ENCODE data around the gene IGFBP3.
A peak's percentile ranks its signal among the peaks of the same experiment; 100 is the strongest.

Gene IGFBP3

DNA sequence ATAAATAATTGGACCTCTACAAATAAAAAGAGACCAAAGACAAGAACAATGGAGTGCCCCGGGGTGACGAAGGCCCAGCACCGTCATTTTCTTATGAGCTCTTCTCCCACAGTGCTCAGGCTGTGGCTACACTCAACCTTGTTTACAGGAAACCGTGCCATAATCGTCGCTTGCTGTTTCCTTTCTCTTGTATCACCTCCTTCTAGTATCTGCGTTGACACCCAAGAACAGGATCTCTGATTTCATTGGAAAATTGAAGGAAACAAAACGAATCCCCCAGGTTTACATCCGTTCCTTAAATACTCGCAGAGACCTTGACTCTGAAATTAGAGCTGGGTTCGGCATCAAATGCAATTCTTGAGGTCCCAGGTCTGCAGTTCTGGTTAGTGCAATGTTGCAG is 1.7 kb upstream of the IGFBP3 start:
- Histone ChIP-seq H3K4me1 (peaks cover 0 to 66% (median 51%) of the 10 kb centered on the region in 4 donors), H3K4me3 (peak overlapping the region; percentile 64 to 67), H3K9me3 (no peaks in the 10 kb centered on the region), H3K36me3 (no peaks in the 10 kb centered on the region), H3K27me3 (no peaks in the 10 kb centered on the region), H3K27ac (peak overlapping the region; percentile 73 to 74)
- TF ChIP-seq, protein P1, sequence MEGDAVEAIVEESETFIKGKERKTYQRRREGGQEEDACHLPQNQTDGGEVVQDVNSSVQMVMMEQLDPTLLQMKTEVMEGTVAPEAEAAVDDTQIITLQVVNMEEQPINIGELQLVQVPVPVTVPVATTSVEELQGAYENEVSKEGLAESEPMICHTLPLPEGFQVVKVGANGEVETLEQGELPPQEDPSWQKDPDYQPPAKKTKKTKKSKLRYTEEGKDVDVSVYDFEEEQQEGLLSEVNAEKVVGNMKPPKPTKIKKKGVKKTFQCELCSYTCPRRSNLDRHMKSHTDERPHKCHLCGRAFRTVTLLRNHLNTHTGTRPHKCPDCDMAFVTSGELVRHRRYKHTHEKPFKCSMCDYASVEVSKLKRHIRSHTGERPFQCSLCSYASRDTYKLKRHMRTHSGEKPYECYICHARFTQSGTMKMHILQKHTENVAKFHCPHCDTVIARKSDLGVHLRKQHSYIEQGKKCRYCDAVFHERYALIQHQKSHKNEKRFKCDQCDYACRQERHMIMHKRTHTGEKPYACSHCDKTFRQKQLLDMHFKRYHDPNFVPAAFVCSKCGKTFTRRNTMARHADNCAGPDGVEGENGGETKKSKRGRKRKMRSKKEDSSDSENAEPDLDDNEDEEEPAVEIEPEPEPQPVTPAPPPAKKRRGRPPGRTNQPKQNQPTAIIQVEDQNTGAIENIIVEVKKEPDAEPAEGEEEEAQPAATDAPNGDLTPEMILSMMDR (IDR thresholded peaks at IDR 0.05): no peak
- intact Hi-C loops (cut with DNase I; ENCODE audit: low total_unique reads): loop anchor here (2.0 to 5.0 kb wide), 4 partner anchors 430 to 1329 kb away; no protein-coding TSS in a partner anchor
- DNase-seq: no peak

DNA sequence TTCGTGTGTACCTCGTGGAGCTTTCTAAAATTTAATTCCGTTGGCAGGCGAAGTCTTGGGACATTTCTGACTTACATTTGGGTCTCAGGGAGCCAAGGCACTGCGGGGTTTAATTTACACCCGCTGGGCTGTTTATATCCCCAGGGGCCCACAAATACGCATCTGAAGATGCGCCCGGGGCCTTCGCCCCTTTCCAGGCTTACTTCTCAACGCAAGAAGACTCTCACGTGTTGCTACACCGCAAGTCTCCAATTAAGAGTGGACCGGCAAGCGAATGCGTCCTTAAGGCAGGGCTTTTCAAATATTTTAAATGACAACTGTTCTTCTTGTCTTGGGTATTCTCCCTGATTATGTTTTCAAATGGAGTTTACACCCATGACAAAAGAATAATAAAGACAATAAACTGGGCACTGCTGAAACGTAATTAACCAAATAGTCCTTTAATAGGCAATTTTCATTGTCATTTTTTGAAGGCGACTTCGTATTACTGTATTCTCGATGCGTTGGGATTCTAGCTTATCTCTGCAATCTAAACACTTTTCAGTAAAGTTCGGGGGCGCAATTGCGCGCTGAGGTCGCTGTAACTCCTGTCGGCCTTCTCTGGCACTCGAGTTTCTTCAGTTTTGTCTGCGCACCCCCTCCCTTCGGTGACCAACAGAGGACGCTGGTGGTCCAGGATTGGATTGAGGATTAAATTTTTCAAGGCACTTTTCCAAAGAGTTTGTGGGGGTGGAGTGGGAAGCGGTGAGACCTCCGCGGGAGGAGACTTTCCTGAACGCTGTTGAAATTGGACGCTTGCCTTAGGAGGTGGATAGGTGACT is 837 bp upstream of the IGFBP3 start:
- peak; percentile 70 to 85 for DNase-seq
- peak overlapping the region; percentile 73 to 74 for H3K27ac ChIP-seq
- H3K36me3 ChIP-seq: peaks cover 0 to 3% (median 3%) of the 10 kb centered on the region in 3 donors
- H3K4me1 ChIP-seq: peaks cover 0 to 70% (median 57%) of the 10 kb centered on the region in 4 donors
- intact Hi-C loops (cut with DNase I; ENCODE audit: low total_unique reads): loop anchor here (2.0 to 5.0 kb wide), 4 partner anchors 431 to 1330 kb away; no protein-coding TSS in a partner anchor
- no peaks in the 10 kb centered on the region for H3K9me3 ChIP-seq
- H3K4me3 ChIP-seq: peak overlapping the region; percentile 64 to 67
- TF ChIP-seq, protein P1 (IDR thresholded peaks at IDR 0.05): peak; percentile 95 to 97
- no peaks in the 10 kb centered on the region for H3K27me3 ChIP-seq

DNA sequence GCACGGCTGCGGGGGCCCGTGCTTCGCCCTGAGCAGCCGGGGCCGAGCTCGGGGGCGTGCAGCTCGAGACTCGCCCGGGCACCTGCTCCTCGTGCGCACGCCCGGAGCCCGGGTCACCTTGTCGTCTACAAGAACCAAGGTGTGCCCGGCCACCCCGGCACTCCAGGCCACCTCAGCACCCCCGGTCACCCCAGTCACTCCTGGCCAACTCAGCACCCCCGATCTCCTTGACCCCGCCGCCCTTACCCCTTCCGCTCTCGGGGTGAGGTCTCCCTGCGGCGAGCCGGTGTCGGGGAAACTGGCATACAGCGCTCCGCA is 268 bp upstream of the IGFBP3 start:
- peak in 1 of 2 donors; percentile 75 for DNase-seq
- peak overlapping the region; percentile 64 to 67 for H3K4me3 ChIP-seq
- intact Hi-C loops (cut with DNase I; ENCODE audit: low total_unique reads): loop anchor here (5.0 kb wide), 2 partner anchors 831 to 1331 kb away; no protein-coding TSS in a partner anchor
- TF ChIP-seq, protein P1 (IDR thresholded peaks at IDR 0.05): no peak
- no peaks in the 10 kb centered on the region for H3K27me3 ChIP-seq
- H3K4me1 ChIP-seq: peaks cover 0 to 70% (median 57%) of the 10 kb centered on the region in 4 donors
- H3K36me3 ChIP-seq: peaks cover 2 to 9% (median 9%) of the 10 kb centered on the region in 3 donors
- no peaks in the 10 kb centered on the region for H3K9me3 ChIP-seq
- H3K27ac ChIP-seq: peak overlapping the region; percentile 73 to 74

DNA sequence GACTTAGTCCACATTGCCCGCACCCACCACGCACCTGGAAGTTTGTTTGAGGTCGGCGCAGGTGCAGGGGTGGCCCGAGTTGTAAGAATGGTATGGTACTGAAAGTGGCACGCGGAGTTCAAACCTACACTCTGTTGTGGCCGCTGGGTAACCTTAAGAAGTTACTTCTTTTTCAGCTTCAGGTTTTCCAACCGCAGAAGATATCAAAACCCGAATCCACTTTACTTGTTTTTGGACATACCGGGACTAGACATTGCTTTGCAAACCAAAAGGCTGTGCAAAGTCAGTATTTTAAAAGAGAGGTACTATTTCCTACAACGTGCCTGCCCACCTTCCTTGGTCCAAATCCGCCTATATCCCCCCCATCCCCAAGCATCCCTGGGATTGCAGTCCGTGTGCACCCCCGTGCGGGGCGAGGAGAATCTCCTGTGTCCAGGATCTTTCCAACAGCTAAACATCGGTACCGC is 1.0 kb downstream of the IGFBP3 start:
- TF ChIP-seq, protein P1 (IDR thresholded peaks at IDR 0.05): no peak
- Histone ChIP-seq H3K27me3 (no peaks in the 10 kb centered on the region), H3K4me1 (peaks cover 0 to 70% (median 57%) of the 10 kb centered on the region in 4 donors), H3K9me3 (no peaks in the 10 kb centered on the region), H3K4me3 (peak overlapping the region; percentile 64 to 67), H3K36me3 (peaks cover 15 to 22% (median 20%) of the 10 kb centered on the region in 3 donors), H3K27ac (peak overlapping the region; percentile 67 to 73)
- intact Hi-C loops (cut with DNase I; ENCODE audit: low total_unique reads): loop anchor here (5.0 kb wide), 3 partner anchors 832 to 1332 kb away; no protein-coding TSS in a partner anchor
- DNase-seq: no peak

DNA sequence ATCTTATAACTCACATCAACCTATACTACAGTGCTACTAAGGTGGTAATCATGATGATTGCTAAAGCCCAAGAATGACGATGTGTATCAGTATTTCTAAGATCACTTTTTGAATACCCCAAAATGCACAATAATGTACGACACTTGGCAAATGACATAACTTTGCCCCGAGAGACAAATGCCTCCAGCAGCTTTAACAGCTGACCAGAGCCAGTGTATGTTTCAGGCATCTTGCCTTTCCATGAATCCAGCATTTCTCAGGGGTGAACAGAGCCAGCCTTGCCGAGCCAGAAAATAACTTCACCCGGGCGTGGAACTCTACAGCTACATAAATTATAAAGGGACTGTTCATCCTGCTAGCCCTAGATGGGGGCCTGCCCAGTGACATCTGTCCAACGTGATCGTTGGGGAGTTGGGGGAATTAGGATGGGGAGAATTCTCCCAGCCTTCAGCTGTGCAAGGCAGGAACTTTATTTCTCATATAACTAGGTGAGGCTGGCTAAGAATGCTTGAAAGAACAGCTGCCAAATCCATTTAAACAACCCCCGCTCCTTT is 1.8 kb downstream of the IGFBP3 start:
- H3K27me3 ChIP-seq: no peaks in the 10 kb centered on the region
- peaks cover 0 to 66% (median 53%) of the 10 kb centered on the region in 4 donors for H3K4me1 ChIP-seq
- TF ChIP-seq, protein P1 (IDR thresholded peaks at IDR 0.05): no peak
- no peaks in the 10 kb centered on the region for H3K9me3 ChIP-seq
- H3K36me3 ChIP-seq: peaks cover 22 to 29% (median 27%) of the 10 kb centered on the region in 3 donors
- peak overlapping the region; percentile 67 to 73 for H3K27ac ChIP-seq
- H3K4me3 ChIP-seq: peak overlapping the region; percentile 64 to 67
- no peak for DNase-seq
- intact Hi-C loops (cut with DNase I; ENCODE audit: low total_unique reads): loop anchor here (5.0 kb wide), 1 partner anchor 1263 kb away; no protein-coding TSS in a partner anchor
